Measurements from ENCODE around the gene COX6B2.

GRCh38 chr19:55391702-55392615 lies 37.4 kb upstream of the COX6B2 start:
- TF ChIP-seq CTCF (IDR thresholded peaks at IDR 0.05) (no peak), EP300 (IDR thresholded peaks at IDR 0.05; ENCODE audit: low read depth) (no peak), POLR2A (IDR thresholded peaks at IDR 0.05) (no peak), POLR2AphosphoS5 (IDR thresholded peaks at IDR 0.05) (no peak)
